Breast epithelium (tissue), 4 donors: ENCODE measurements around the gene SAPCD2. TPM values are rescaled to one million over a fixed set of nuclear protein-coding genes. Genes with fewer than 3 reads are reported as not detected.
A peak's percentile ranks its signal among the peaks of the same experiment; 100 is the strongest.
"Not testable (repeated sequence)": the region's sequence is repeated elsewhere in the genome, so short reads cannot be mapped to it uniquely, and the experiment has no call there.

Experiments used
- DNase-seq, 2 donors: peaks; one replicate each; pipeline ENCODE4 v3.0.0-alpha.2; 2019; ENCODE audit warnings: low spot score in 2 of 2
- H3K27ac ChIP-seq, 2 donors: fragments of 200-600 bp; sonication (generic) in 1 of 2; one replicate each; pipeline ENCODE4 v1.5.1; 2016 to 2019; ENCODE audit warnings: mild to moderate bottlenecking in 1 of 2
- H3K27me3 ChIP-seq, 2 donors: fragments of 200-600 bp; sonication (generic) in 1 of 2; one replicate each; pipeline versions ENCODE4 v1.5.1 to v1.6.0; 2017 to 2019; ENCODE audit warnings: control low read depth in 1 of 2, mild to moderate bottlenecking in 1 of 2
- H3K36me3 ChIP-seq: fragments of 200-600 bp; one replicate; pipeline ENCODE4 v1.5.1; 2019
- H3K4me1 ChIP-seq, 2 donors: fragments of 200-600 bp; sonication (generic); one replicate each; pipeline ENCODE4 v1.5.1; 2016 to 2019; ENCODE audit warnings: control low read depth in 1 of 2
- H3K4me3 ChIP-seq, 3 donors: fragments of 200-600 bp; sonication (generic); 1 replicate in 2 of 3; 2 replicates in 1 of 3; pipeline ENCODE4 v1.5.1; 2016 to 2019; ENCODE audit warnings: mild to moderate bottlenecking in 3 of 3, moderate library complexity in 2 of 3
- H3K9me3 ChIP-seq, 2 donors: fragments of 200-600 bp; sonication (generic) in 1 of 2; one replicate each; pipeline ENCODE4 v1.5.1; 2016 to 2019; ENCODE audit warnings: control low read depth in 1 of 2
- CTCF ChIP-seq, 3 donors: fragments of 450-650 bp; IDR thresholded peaks; one replicate each; pipeline ENCODE4 v1.5.1; 2016 to 2017; ENCODE audit warnings: antibody characterized with exemption in 3 of 3, mild to moderate bottlenecking in 3 of 3, moderate library complexity in 3 of 3
- POLR2A ChIP-seq: fragments of 450-650 bp; IDR thresholded peaks from one replicate; pipeline ENCODE4 v1.6.1; 2016; ENCODE audit warnings: antibody characterized with exemption, mild to moderate bottlenecking, moderate library complexity
- POLR2AphosphoS5 ChIP-seq, 3 donors: sonication (generic); formaldehyde crosslinking; IDR thresholded peaks; one replicate each; pipeline ENCODE4 v1.6.1; 2017; ENCODE audit warnings: antibody characterized with exemption in 3 of 3
- intact Hi-C: fragments of 100-400 bp; cut with DNase I; formaldehyde crosslinking; loops from one replicate; pipeline ENCODE4 v1.15.1; 2023; ENCODE audit warnings: low total_unique reads
- total RNA-seq, 3 donors: library from RNA; depleted of rRNA; stranded (reverse); fragments of >200 nt; gene quantifications; one replicate each; pipeline ENCODE4 v1.1.0, GENCODE V29; 2016

The SAPCD2 gene
- total RNA-seq, 3 donors from 2014 or later = 0.96 to 2.9 (median 2.8) TPM

DNA sequence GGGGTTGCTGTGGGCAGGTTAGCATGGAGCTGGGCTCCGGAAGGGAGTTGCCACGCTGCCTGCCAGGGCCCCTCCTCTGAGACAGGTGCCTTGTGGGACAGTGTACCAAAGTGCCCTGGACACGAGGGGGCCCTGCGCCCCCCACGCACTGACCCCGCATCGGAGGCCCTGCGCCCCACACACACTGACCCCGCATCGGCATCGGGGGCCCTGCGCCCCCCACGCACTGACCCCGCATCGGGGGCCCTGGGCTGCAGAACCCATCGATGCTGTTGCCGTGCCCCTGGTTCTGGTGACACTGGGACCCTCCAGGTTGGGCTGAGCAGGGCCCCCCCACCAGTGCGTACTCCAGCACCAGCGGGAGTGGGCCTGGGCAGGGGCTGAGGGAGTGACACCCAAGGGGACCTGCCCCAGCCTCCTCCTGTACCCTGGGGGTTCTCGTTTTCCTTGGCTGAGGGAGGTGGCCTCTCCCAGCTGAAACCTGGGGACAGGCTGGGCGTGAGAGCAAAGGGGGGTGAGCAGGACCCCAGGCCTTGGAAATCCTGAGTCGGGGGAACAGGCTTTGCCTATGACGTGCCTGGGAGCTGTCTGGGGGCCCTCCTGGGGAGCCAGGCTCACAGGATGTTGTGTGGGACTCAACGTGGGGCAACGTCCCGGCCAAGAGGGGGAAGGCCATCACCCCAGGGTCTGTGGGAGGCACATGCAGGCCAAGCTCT, 6.9 kb downstream of the SAPCD2 start:
- TF ChIP-seq POLR2AphosphoS5 (IDR thresholded peaks at IDR 0.05) = no peak
- TF ChIP-seq POLR2A = no peak
- no peak for TF ChIP-seq CTCF (IDR thresholded peaks at IDR 0.05)
- H3K27me3 ChIP-seq = no peaks in the 10 kb centered on the region
- no peaks in the 10 kb centered on the region for H3K9me3 ChIP-seq
- peaks cover 0 to 3% of the 10 kb centered on the region in 2 donors for H3K4me1 ChIP-seq
- DNase-seq = no peak
- H3K4me3 ChIP-seq = peak overlapping the region in 2 of 3 donors; percentile 9 to 40
- no peaks in the 10 kb centered on the region for H3K36me3 ChIP-seq
- H3K27ac ChIP-seq = peak overlapping the region; percentile 54 to 63
- intact Hi-C loops = no loop called here

GRCh38 chr9:137062798-137063197, 7.6 kb downstream of the SAPCD2 start:
- H3K4me1 ChIP-seq, H3K36me3 ChIP-seq, H3K27me3 ChIP-seq, intact Hi-C loops, H3K9me3 ChIP-seq: not testable (repeated sequence)
- peak overlapping the region in 1 of 3 donors; percentile 8 for H3K4me3 ChIP-seq
- peak in 1 of 2 donors; percentile 62 for DNase-seq
- H3K27ac ChIP-seq = peak overlapping the region; percentile 54 to 63

DNA sequence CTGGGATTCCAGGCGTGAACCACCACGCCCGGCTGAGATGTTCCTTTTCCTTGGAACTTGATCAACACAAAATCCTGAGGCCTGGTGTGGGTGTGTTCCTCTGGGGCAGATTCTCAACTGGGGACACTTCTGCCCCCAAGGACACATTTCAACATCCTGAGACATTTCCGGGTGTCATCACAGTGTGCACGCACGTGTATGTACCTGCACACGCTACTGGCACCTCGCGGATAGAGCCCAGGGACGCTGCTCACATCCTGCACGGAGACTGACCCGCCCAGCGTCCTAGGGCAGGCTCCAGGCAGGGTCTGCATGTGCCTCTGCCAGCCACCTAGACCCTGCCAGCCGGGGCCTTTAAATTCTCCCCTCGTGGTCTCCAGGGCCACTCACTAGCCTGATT, 8.0 kb downstream of the SAPCD2 start:
- no peaks in the 10 kb centered on the region for H3K36me3 ChIP-seq
- intact Hi-C loops = no loop called here
- no peaks in the 10 kb centered on the region for H3K9me3 ChIP-seq
- no peak overlapping the region for H3K4me3 ChIP-seq
- H3K4me1 ChIP-seq = peaks cover 0 to 3% of the 10 kb centered on the region in 2 donors
- H3K27me3 ChIP-seq = no peaks in the 10 kb centered on the region
- TF ChIP-seq POLR2AphosphoS5 (IDR thresholded peaks at IDR 0.05) (peak in 2 of 3 donors; percentile 43 to 49), CTCF (IDR thresholded peaks at IDR 0.05) (no peak)
- H3K27ac ChIP-seq = peak overlapping the region; percentile 54 to 63
- DNase-seq = peak in 1 of 2 donors; percentile 90

DNA sequence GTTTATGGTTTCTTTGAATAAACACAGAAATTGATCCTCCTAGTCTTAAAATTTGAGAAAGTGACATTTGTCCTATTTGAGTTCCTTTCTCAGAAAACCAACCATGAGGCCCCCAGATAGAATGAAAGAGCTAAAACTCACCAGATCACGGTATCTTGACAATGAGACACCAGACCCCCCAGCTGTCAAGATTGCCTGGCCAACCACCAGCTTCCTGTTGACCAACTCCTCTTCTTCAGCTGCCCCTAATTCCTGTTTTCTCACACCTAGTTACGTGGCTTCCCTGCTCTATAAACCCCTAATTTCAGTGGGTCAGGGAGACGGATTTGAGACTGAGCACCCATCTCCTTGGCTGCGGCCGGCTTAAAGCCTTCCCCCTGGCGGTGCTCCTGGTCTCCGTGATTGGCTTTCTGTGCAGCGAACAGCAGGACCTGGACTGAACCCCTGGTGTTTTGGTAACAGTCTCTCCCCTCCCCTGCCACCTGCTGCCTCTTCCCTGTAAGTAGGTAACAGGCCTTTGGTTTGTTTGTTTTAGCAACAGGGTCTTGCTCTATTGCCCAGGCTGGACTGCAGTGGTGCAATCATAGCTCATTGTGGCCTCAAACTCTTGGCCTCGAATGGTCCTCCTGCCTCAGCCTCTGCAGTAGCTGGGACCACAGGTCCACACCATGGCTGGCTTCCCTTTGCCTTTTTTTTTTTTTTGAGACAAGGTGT, 11.7 kb downstream of the SAPCD2 start:
- Histone ChIP-seq H3K27me3 (no peaks in the 10 kb centered on the region), H3K4me3 (no peak overlapping the region), H3K4me1 (peaks cover 11 to 21% of the 10 kb centered on the region in 2 donors), H3K36me3 (no peaks in the 10 kb centered on the region), H3K9me3 (no peaks in the 10 kb centered on the region), H3K27ac (no peak overlapping the region)
- intact Hi-C loops = no loop called here
- TF ChIP-seq CTCF (IDR thresholded peaks at IDR 0.05) (no peak), POLR2AphosphoS5 (IDR thresholded peaks at IDR 0.05) (no peak), POLR2A (no peak)
- DNase-seq = no peak

GRCh38 chr9:137057545-137057944, 12.8 kb downstream of the SAPCD2 start:
- Histone ChIP-seq H3K36me3 (no peaks in the 10 kb centered on the region), H3K27me3 (no peaks in the 10 kb centered on the region), H3K4me3 (no peak overlapping the region), H3K4me1 (peaks cover 14 to 18% of the 10 kb centered on the region in 2 donors), H3K9me3 (no peaks in the 10 kb centered on the region), H3K27ac (no peak overlapping the region)
- intact Hi-C loops = no loop called here
- no peak for TF ChIP-seq CTCF (IDR thresholded peaks at IDR 0.05)
- TF ChIP-seq POLR2A = no peak
- TF ChIP-seq POLR2AphosphoS5 (IDR thresholded peaks at IDR 0.05) = no peak
- no peak for DNase-seq
